H54 (cell line): ENCODE results near the gene KDM4B.

Source experiments
- DNase-seq: peaks from one replicate; pipeline ENCODE4 v3.0.0; 2011; ENCODE audit warnings: low spot score, mixed read lengths; ENCODE audit not compliant: insufficient read length
- FAIRE-seq: peaks from 3 replicates; lab custom pipeline; 2011; peaks lifted over from hg19 to GRCh38; lab: Jason Lieb, UNC
- POLR2A ChIP-seq: IDR thresholded peaks from 2 replicates; pipeline ENCODE4 v1.6.1; 2011; ENCODE audit warnings: low read depth, mild to moderate bottlenecking, low read length

KDM4B gene

GRCh38 chr19:5079071-5079774 lies 110.3 kb downstream of the KDM4B start:
- FAIRE-seq (no peak), DNase-seq (no peak)
- no peak for TF ChIP-seq POLR2A

DNA sequence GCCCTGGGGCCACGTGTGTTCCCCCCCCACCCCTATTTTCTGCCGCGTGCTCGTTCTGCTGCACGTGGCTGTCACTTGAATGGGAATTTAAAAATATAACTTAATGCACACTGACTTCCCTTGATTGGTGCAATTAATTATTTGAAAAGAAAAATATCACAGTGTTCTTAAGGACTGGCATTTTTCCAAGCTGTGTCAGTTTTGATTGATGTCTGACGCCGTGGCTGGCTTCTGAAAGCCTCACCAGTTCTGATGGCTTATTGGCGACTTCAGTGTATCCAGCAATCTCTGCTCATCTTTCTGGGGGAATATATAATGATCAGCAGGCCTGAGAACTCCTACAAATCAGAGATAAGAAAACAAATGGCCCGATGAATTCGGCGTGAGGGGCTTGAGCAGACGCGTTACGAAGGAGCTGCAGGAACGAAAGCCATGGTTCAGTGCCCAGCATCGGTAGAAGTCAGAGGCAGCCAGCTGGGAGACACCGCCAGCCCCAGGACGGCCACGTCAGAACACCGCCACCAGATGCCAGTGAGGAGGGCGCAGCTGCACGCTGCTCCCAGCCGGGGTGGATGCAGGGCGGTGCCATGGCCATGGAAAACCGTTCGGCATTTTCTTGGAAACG lies 111.2 kb downstream of the KDM4B start:
- TF ChIP-seq POLR2A = no peak
- FAIRE-seq (no peak), DNase-seq (no peak)

- no peak for TF ChIP-seq POLR2A
- no peak for DNase-seq
- FAIRE-seq = no peak
Measured at GRCh38 chr19:5080809-5081208, 111.9 kb downstream of the KDM4B start.

DNA sequence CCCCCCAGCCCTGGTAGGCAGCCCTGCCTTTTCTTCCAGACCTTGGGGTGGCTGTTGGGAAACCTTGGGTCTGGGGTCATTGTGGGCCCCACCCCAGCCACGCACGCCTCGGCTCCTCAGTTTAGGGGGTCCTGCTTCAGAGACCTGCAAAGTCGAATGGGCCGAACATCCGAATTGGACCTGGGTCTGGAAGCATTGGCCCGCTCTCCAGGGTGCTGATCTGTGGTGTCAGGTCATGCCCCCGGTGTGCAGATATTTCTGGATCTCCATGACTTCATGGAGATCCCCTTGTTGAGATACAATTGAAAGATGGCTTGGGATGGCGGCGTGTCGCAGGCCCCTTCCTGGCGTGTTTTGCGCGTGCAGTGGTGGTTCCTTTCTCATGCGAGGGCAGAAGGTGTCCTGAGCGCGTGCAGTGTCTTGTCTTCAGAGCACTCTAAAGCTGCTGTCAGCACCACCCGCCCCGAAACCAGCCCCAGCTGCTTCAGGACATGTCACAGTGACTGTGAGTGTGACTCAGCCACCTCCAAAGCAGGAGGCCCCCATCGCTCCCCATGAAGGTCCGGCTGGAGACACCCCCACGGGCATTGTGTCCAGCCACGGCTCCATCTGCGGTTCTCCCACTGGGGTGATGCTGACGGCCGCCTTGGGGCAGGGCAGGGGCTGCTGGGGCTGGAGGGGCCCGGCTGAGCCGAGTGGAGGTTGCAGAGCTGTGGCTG lies 112.7 kb downstream of the KDM4B start:
- no peak for DNase-seq
- FAIRE-seq = no peak
- no peak for TF ChIP-seq POLR2A

DNA sequence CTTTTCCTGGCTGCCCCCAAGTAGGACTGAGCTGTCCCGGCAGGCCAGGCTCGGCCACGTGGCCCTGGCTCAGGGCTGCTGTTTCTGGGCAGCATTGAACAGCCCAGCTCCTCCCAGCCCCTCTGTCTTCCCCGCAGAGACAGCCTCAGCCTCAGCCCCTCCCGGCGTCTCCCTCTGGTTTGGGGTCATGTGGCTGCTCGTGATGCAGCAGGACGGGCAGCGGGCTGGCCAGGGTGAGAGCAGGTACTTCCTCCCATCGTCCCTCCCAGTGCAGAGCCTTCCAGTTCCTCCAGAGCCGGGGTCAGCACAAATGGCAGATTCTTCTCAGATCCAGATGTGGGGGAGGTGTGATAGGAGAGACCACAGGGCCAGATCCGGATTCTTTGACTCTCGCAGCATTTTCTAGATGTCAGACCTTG lies 114.6 kb downstream of the KDM4B start:
- DNase-seq = no peak
- no peak for FAIRE-seq
- TF ChIP-seq POLR2A = no peak

DNA sequence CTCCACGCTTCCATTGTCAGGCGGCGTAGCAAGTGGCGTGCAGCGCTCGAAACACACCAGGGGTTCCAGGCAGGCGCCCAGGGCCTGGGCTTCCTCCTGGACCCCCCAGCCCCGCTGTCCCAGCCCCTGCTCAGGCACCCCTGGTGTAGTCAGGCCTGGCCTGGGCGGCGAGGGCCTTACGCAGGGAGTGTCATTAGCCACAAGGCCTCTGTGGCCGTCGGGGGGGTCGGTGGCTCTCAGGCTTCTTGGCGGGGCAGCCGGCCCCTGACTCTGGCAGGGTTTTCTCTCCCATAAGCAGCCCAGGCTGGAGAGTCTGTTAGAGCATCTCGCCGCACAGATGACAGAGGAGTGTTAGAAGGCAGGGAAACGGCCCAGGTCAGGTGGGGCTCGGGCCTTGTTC lies 116.7 kb downstream of the KDM4B start:
- TF ChIP-seq POLR2A = no peak
- FAIRE-seq = no peak
- DNase-seq = no peak

- DNase-seq (no peak), FAIRE-seq (no peak)
- TF ChIP-seq POLR2A = no peak
Measured at GRCh38 chr19:5086230-5086629, 117.3 kb downstream of the KDM4B start.

- no peak for TF ChIP-seq POLR2A
- no peak for FAIRE-seq
- DNase-seq = no peak
Measured at GRCh38 chr19:5086725-5087439, 118.0 kb downstream of the KDM4B start.

- no peak for TF ChIP-seq POLR2A
- no peak for DNase-seq
- FAIRE-seq = no peak
Measured at GRCh38 chr19:5089283-5089682, 120.4 kb downstream of the KDM4B start.

DNA sequence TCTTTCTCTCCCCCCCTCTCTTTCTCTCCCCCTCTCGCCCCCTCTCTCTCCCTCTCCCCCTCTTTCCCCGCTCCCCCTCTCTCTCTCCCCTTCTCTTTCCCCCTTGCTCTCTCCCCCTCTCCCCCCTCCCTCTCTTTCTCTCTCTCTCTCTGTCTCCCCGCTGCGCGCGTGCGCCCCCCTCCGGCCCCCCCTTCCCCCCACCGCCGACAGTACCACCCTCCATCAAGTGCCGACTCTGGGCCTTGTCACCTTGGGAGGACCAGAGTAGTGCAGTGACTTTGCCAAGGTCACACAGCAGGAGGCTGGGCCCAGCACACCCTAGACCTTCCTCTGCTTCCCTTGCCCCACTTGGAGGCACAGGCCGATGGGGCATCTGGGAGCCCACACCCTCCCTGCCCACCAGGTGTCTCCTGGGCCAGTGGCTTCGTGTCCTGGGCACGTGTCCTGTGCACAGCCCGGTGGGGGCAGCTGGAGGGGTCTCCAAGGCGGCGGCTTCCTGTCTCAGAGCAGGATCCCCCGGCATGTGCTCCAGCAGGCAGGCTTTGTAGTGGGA lies 121.6 kb downstream of the KDM4B start:
- FAIRE-seq = no peak
- DNase-seq = no peak
- no peak for TF ChIP-seq POLR2A

DNA sequence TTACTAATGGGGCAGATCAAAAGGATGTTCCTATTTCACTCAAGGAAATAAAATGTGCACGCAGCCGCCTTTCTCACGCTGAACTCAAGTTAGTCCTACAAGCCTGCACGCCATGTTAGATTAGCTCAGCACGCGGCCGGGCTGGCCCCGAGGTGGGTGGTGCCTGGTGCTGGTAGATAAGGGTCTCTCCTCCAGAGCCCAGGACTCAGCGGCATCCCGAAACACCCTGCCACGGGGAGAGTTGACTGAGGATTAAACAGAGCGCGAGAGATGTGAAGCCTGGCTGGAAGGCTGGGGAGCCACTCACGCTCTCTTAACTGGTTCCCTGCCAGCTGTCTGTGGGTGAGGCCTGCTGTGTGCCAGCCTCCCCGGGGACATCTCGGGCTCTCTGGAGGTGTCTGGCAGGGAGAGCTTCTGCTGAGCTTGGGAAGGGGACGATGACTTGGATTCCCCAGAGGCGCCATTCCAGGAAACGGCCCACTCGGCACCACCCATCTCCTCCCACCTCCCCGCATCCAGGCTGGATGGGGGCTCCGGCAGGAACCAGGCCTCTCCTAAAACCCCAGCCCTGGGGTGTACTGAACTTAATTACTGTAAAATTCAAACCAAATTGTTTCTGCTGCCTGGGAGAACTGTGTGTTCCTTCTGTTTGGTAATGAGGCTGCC lies 122.2 kb downstream of the KDM4B start:
- no peak for TF ChIP-seq POLR2A
- no peak for DNase-seq
- no peak for FAIRE-seq

GRCh38 chr19:5091684-5092480 lies 123.0 kb downstream of the KDM4B start:
- no peak for FAIRE-seq
- no peak for TF ChIP-seq POLR2A

GRCh38 chr19:5092481-5092843 lies 123.5 kb downstream of the KDM4B start:
- no peak for TF ChIP-seq POLR2A
- DNase-seq = no peak
- FAIRE-seq = no peak

More at GRCh38 chr19:5091684-5092480, 123.0 kb downstream of the KDM4B start:
- DNase-seq = no peak
